ENCODE data around the gene BBS9. TPM values are rescaled to one million over a fixed set of nuclear protein-coding genes. Genes with fewer than 3 reads are reported as not detected.

BBS9 gene
- total RNA-seq, 1 donor from 2014 or later: 21.1 TPM

- no peak for TF ChIP-seq CTCF (IDR thresholded peaks at IDR 0.05; ENCODE audit: partially characterized antibody, unreplicated experiment)
- DNase-seq: no peak
- no peak overlapping the region for H3K4me3 Mint-ChIP-seq (ENCODE audit: unreplicated experiment)
Measured at GRCh38 chr7:33137103-33137502, 7.7 kb downstream of the BBS9 start.

GRCh38 chr7:33142585-33142984, 13.2 kb downstream of the BBS9 start:
- Mint-ChIP-seq H3K9me3 (ENCODE audit: unreplicated experiment) (no peaks in the 10 kb centered on the region), H3K27me3 (ENCODE audit: unreplicated experiment) (no peaks in the 10 kb centered on the region), H3K4me3 (ENCODE audit: unreplicated experiment) (no peak overlapping the region), H3K4me1 (ENCODE audit: low read depth, unreplicated experiment) (no peaks in the 10 kb centered on the region), H3K36me3 (ENCODE audit: unreplicated experiment) (peaks cover 5% of the 10 kb centered on the region), H3K27ac (ENCODE audit: unreplicated experiment) (no peak overlapping the region)
- no peak for DNase-seq
- TF ChIP-seq CTCF (IDR thresholded peaks at IDR 0.05; ENCODE audit: partially characterized antibody, unreplicated experiment): no peak

More at GRCh38 chr7:33137103-33137502, 7.7 kb downstream of the BBS9 start:
- Mint-ChIP-seq H3K9me3 (ENCODE audit: unreplicated experiment) (no peaks in the 10 kb centered on the region), H3K4me1 (ENCODE audit: low read depth, unreplicated experiment) (no peaks in the 10 kb centered on the region), H3K27me3 (ENCODE audit: unreplicated experiment) (no peaks in the 10 kb centered on the region), H3K27ac (ENCODE audit: unreplicated experiment) (no peak overlapping the region), H3K36me3 (ENCODE audit: unreplicated experiment) (no peaks in the 10 kb centered on the region)

GRCh38 chr7:33143996-33144718, 14.8 kb downstream of the BBS9 start:
- no peak for TF ChIP-seq CTCF (IDR thresholded peaks at IDR 0.05; ENCODE audit: partially characterized antibody, unreplicated experiment)
- no peaks in the 10 kb centered on the region for H3K9me3 Mint-ChIP-seq (ENCODE audit: unreplicated experiment)
- no peak overlapping the region for H3K27ac Mint-ChIP-seq (ENCODE audit: unreplicated experiment)
- H3K4me3 Mint-ChIP-seq (ENCODE audit: unreplicated experiment): no peak overlapping the region
- no peaks in the 10 kb centered on the region for H3K4me1 Mint-ChIP-seq (ENCODE audit: low read depth, unreplicated experiment)
- H3K36me3 Mint-ChIP-seq (ENCODE audit: unreplicated experiment): peaks cover 5% of the 10 kb centered on the region
- no peaks in the 10 kb centered on the region for H3K27me3 Mint-ChIP-seq (ENCODE audit: unreplicated experiment)
- no peak for DNase-seq

GRCh38 chr7:33145156-33145555, 15.8 kb downstream of the BBS9 start:
- Mint-ChIP-seq H3K36me3 (ENCODE audit: unreplicated experiment) (peaks cover 5% of the 10 kb centered on the region), H3K4me1 (ENCODE audit: low read depth, unreplicated experiment) (no peaks in the 10 kb centered on the region), H3K4me3 (ENCODE audit: unreplicated experiment) (no peak overlapping the region), H3K27me3 (ENCODE audit: unreplicated experiment) (no peaks in the 10 kb centered on the region), H3K27ac (ENCODE audit: unreplicated experiment) (no peak overlapping the region), H3K9me3 (ENCODE audit: unreplicated experiment) (no peaks in the 10 kb centered on the region)
- DNase-seq: no peak
- no peak for TF ChIP-seq CTCF (IDR thresholded peaks at IDR 0.05; ENCODE audit: partially characterized antibody, unreplicated experiment)

GRCh38 chr7:33152087-33152486, 22.7 kb downstream of the BBS9 start:
- no peak overlapping the region for H3K27ac Mint-ChIP-seq (ENCODE audit: unreplicated experiment)
- H3K36me3 Mint-ChIP-seq (ENCODE audit: unreplicated experiment): no peaks in the 10 kb centered on the region
- no peaks in the 10 kb centered on the region for H3K27me3 Mint-ChIP-seq (ENCODE audit: unreplicated experiment)
- no peak for TF ChIP-seq CTCF (IDR thresholded peaks at IDR 0.05; ENCODE audit: partially characterized antibody, unreplicated experiment)
- no peaks in the 10 kb centered on the region for H3K9me3 Mint-ChIP-seq (ENCODE audit: unreplicated experiment)
- H3K4me1 Mint-ChIP-seq (ENCODE audit: low read depth, unreplicated experiment): no peaks in the 10 kb centered on the region
- DNase-seq: no peak
- no peak overlapping the region for H3K4me3 Mint-ChIP-seq (ENCODE audit: unreplicated experiment)

All from glutamatergic neuron (in vitro differentiated cells).